Osteocyte (in vitro differentiated cells): ENCODE results near the gene AHNAK. TPM values are rescaled to one million over a fixed set of nuclear protein-coding genes. Genes with fewer than 3 reads are reported as not detected.

Source experiments
- DNase-seq: peaks from one replicate; pipeline ENCODE4 v3.0.0; 2021; ENCODE audit warnings: mixed read lengths; ENCODE audit not compliant: unreplicated experiment; ENCODE audit errors: extremely low spot score
- H3K27ac Mint-ChIP-seq: one replicate; pipeline ENCODE4 v1.8.0; 2021; ENCODE audit warnings: mild to moderate bottlenecking, mixed read lengths; ENCODE audit not compliant: unreplicated experiment
- H3K27me3 Mint-ChIP-seq: one replicate; pipeline ENCODE4 v1.8.0; 2021; ENCODE audit warnings: mixed read lengths; ENCODE audit not compliant: unreplicated experiment
- H3K36me3 Mint-ChIP-seq: one replicate; pipeline ENCODE4 v1.8.0; 2021; ENCODE audit warnings: mixed read lengths; ENCODE audit not compliant: unreplicated experiment
- H3K4me1 Mint-ChIP-seq: one replicate; pipeline ENCODE4 v1.8.0; 2021; ENCODE audit warnings: mixed read lengths; ENCODE audit not compliant: unreplicated experiment
- H3K4me3 Mint-ChIP-seq: one replicate; pipeline ENCODE4 v1.8.0; 2021; ENCODE audit warnings: mild to moderate bottlenecking, moderate library complexity, mixed read lengths; ENCODE audit not compliant: unreplicated experiment
- H3K9me3 Mint-ChIP-seq: one replicate; pipeline ENCODE4 v1.8.0; 2021; ENCODE audit warnings: mixed read lengths; ENCODE audit not compliant: unreplicated experiment
- total RNA-seq: library from RNA; stranded (reverse); gene quantifications from 2 replicates; pipeline ENCODE4 v1.2.1, GENCODE V29; 2021
- TF ChIP-seq, protein P1 (sequence below): fragments of 200-600 bp; sonication (generic); IDR thresholded peaks from 2 replicates; pipeline ENCODE4 v1.5.0; 2021; ENCODE audit warnings: antibody characterized with exemption, mild to moderate bottlenecking, moderate library complexity

Gene AHNAK
- total RNA-seq, 1 donor from 2014 or later, result 462 TPM

DNA sequence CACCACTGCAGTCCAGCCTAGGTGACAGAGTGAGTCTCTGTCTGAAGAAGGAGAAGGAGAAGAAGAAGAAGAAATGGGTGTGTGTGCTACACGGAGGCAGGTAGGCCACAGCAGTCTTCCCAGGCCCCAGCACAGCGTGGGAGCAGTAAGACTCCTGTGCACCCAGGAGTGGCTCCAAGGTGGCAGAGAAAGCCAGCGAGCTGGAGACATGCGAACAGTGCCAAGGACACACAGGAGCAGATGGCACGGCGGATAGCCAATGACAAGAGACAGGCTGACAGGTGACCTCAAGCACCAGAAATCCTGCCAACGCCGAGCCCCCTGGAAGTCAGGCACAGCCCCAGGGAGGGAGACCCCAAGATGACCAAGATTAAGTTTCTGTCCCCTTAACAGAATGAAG is 136.8 kb downstream of the AHNAK start:
- no peak for DNase-seq
- Mint-ChIP-seq H3K4me1 (peaks cover 2% of the 10 kb centered on the region), H3K27ac (no peak overlapping the region), H3K27me3 (no peaks in the 10 kb centered on the region), H3K4me3 (no peak overlapping the region), H3K36me3 (no peaks in the 10 kb centered on the region), H3K9me3 (no peaks in the 10 kb centered on the region)
- TF ChIP-seq, protein P1, sequence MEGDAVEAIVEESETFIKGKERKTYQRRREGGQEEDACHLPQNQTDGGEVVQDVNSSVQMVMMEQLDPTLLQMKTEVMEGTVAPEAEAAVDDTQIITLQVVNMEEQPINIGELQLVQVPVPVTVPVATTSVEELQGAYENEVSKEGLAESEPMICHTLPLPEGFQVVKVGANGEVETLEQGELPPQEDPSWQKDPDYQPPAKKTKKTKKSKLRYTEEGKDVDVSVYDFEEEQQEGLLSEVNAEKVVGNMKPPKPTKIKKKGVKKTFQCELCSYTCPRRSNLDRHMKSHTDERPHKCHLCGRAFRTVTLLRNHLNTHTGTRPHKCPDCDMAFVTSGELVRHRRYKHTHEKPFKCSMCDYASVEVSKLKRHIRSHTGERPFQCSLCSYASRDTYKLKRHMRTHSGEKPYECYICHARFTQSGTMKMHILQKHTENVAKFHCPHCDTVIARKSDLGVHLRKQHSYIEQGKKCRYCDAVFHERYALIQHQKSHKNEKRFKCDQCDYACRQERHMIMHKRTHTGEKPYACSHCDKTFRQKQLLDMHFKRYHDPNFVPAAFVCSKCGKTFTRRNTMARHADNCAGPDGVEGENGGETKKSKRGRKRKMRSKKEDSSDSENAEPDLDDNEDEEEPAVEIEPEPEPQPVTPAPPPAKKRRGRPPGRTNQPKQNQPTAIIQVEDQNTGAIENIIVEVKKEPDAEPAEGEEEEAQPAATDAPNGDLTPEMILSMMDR, result no peak

DNA sequence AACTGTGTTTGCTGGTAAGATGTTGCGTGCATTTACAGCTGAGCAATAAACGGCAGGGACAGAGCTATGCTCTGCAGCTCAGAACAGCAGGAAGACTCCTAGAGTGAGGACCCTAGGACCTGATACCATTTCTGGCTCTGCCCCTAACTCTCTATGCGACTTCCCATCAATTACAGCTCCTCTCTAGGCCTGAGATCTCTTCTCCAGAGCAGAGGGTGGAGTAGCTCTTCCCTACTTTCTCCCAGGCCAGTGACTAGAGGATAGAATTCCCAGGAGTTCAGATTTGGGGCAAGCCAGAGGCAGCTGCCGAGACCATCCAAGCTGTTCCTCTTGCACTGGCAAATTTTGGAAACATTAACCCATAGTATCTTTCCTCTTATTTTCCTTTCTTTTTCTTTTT is 140.6 kb downstream of the AHNAK start:
- Mint-ChIP-seq H3K27ac (no peak overlapping the region), H3K4me3 (no peak overlapping the region), H3K27me3 (no peaks in the 10 kb centered on the region), H3K36me3 (no peaks in the 10 kb centered on the region), H3K4me1 (peaks cover 18% of the 10 kb centered on the region), H3K9me3 (no peaks in the 10 kb centered on the region)
- DNase-seq, result no peak
- TF ChIP-seq, protein P1, result no peak

DNA sequence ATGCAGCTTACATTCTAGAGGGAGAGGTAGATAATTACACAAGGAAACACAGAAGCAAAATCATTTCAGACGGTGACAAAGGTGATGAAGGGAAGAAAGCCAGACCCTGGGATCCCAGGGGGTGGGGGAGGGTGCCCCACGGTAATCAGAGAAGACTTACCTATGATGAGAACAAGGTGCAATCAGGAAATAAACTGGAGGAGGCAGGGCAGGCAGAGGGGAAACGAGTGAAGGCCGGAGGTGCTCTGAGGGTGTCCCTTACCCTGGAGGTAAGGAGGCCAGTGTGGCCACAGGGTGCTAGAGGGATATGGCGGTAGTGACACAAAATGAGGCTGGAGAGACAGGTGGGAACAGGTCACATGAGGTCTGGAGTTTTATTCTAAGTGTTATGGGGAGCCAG is 141.7 kb downstream of the AHNAK start:
- TF ChIP-seq, protein P1, result no peak
- Mint-ChIP-seq H3K4me3 (no peak overlapping the region), H3K27me3 (no peaks in the 10 kb centered on the region), H3K27ac (no peak overlapping the region), H3K9me3 (no peaks in the 10 kb centered on the region), H3K36me3 (no peaks in the 10 kb centered on the region), H3K4me1 (peaks cover 29% of the 10 kb centered on the region)
- DNase-seq, result no peak

DNA sequence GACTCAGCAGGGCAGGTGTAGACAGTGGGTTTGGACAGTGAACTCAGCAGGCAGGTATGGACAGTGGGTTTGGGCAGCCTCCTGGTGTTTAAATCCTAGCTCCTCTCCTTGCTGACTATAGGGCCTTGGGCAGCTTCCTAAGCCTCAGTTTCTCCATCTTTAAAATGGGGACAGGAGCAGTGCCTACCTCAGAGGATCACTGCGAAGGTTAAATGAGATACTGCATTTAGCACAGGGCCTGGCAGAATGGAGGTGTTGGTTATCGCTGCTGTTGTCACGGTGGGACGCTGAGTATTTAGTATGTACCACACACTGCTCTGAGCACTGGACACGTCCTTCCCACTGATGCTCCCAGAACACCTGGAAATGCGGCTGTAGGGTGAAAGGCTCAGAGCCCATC is 142.2 kb downstream of the AHNAK start:
- Mint-ChIP-seq H3K27ac (no peak overlapping the region), H3K9me3 (no peaks in the 10 kb centered on the region), H3K27me3 (no peaks in the 10 kb centered on the region), H3K4me1 (peaks cover 34% of the 10 kb centered on the region), H3K36me3 (no peaks in the 10 kb centered on the region), H3K4me3 (no peak overlapping the region)
- DNase-seq, result no peak
- TF ChIP-seq, protein P1, result no peak

DNA sequence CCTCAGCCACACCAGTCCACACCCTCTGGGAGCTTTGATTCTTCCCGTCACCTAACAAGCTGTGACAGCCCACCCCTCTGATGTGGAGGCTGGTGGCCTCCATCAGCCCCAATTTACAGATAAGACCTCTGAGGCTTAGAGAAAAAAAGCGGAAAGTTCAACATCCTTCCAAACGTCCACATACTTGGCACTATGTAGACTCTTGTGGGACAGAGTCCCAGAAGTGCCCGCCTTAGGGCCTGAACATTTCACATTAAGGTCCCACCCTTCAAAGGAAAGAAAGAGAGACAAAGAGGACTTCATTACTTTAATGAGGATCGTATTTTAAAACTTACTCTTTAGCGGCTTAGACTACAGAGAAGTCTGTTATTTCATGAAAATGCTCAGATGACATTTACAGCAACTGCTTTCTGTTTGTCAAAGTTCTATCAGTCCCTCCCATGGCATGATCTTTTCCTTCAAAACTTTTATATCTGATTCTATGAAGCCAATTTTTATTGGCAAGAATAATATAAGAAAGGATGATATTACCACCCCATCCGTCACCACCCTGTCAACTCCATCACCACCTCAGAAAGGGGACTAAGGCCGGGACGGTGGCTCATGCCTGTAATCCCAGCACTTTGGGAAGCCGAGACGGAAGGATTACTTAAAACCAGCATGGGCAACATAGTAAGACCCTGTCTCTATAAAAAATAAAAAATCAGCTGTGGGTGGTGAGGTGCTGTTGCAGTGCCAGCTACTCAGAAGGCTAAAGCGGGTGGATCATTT is 143.5 kb downstream of the AHNAK start:
- no peak for DNase-seq
- Mint-ChIP-seq H3K27ac (no peak overlapping the region), H3K36me3 (no peaks in the 10 kb centered on the region), H3K4me1 (peaks cover 46% of the 10 kb centered on the region), H3K9me3 (no peaks in the 10 kb centered on the region), H3K4me3 (no peak overlapping the region), H3K27me3 (no peaks in the 10 kb centered on the region)
- TF ChIP-seq, protein P1, result no peak
